Activated CD8-positive, alpha-beta memory T cell treated with anti-CD3 and anti-CD28 coated beads for 1 hour (primary cell): ENCODE results near the gene LGALS7B.
"Not testable (repeated sequence)": the region's sequence is repeated elsewhere in the genome, so short reads cannot be mapped to it uniquely, and the experiment has no call there.

ENCODE experiments used
- DNase-seq, 2 donors: peaks; one replicate each; pipeline ENCODE4 v3.0.0-alpha.2; 2020; ENCODE audit warnings: low read depth in 1 of 2; ENCODE audit errors: extremely low read depth in 1 of 2

LGALS7B gene

GRCh38 chr19:38769635-38770211 is 19.3 kb upstream of the LGALS7B start:
- peak; percentile 74 to 88 for DNase-seq

- not testable (repeated sequence) for DNase-seq
These were observed 18.6 kb upstream of the LGALS7B start for GRCh38 chr19:38770228-38770948.

- DNase-seq = not testable (repeated sequence)
These were observed 18.1 kb upstream of the LGALS7B start for GRCh38 chr19:38770949-38771275.

- not testable (repeated sequence) for DNase-seq
These were observed 17.4 kb upstream of the LGALS7B start for GRCh38 chr19:38771569-38771968.

- DNase-seq = no peak
These were observed 15.4 kb upstream of the LGALS7B start, which contains the start of gene LGALS7 for GRCh38 chr19:38773469-38774177. Gene LGALS7, minus strand, starts transcription at chr19:38773517. Its CDS starts 25 bp downstream, at chr19:38773492.

- DNase-seq = no peak
These were observed 14.6 kb upstream of the LGALS7B start for GRCh38 chr19:38774181-38774950.

- no peak for DNase-seq
These were observed 10.3 kb upstream of the LGALS7B start for GRCh38 chr19:38778733-38779132.

GRCh38 chr19:38780443-38780842 is 8.6 kb upstream of the LGALS7B start:
- no peak for DNase-seq

- DNase-seq = no peak
These were observed 7.9 kb upstream of the LGALS7B start for GRCh38 chr19:38781058-38781457.

GRCh38 chr19:38782212-38782611 is 6.8 kb upstream of the LGALS7B start:
- not testable (repeated sequence) for DNase-seq

GRCh38 chr19:38784224-38784623 is 4.8 kb upstream of the LGALS7B start:
- no peak for DNase-seq

GRCh38 chr19:38785187-38785699 is 3.8 kb upstream of the LGALS7B start:
- DNase-seq = no peak

- not testable (repeated sequence) for DNase-seq
These were observed 2.9 kb upstream of the LGALS7B start for GRCh38 chr19:38786061-38786460.

- DNase-seq = no peak
These were observed 2.3 kb upstream of the LGALS7B start for GRCh38 chr19:38786572-38787265.

GRCh38 chr19:38790507-38791403 is 1.8 kb downstream of the LGALS7B start:
- not testable (repeated sequence) for DNase-seq

GRCh38 chr19:38791451-38792064 is 2.6 kb downstream of the LGALS7B start:
- not testable (repeated sequence) for DNase-seq

- DNase-seq = peak in 1 of 2 donors; percentile 14
These were observed 3.5 kb downstream of the LGALS7B start for GRCh38 chr19:38792250-38793111.

- DNase-seq = no peak
These were observed 4.2 kb downstream of the LGALS7B start for GRCh38 chr19:38793177-38793576.
